Heart left ventricle (tissue), 16 donors: ENCODE results near the gene NDST1. TPM values are rescaled to one million over a fixed set of nuclear protein-coding genes. Genes with fewer than 3 reads are reported as not detected.
A peak's percentile ranks its signal among the peaks of the same experiment; 100 is the strongest.

Experiments used
- ATAC-seq, 4 donors: fragments of 200-7000 bp; cut with Tn5 transposase; one replicate each; pipeline ENCODE4 v1.9.1; 2020 to 2022; ENCODE audit warnings: moderate library complexity in 4 of 4, mild to moderate bottlenecking in 3 of 4, moderate number of reproducible peaks in 1 of 4
- DNase-seq, 5 donors: peaks; one replicate each; pipeline ENCODE4 v3.0.0-alpha.2; 2020
- H3K27ac ChIP-seq, 12 donors: fragments of 200-600 bp; sonication (generic) in 4 of 12; one replicate each; pipeline versions ENCODE4 v1.5.0 to v1.8.0; 2016 to 2022; ENCODE audit warnings: mild to moderate bottlenecking in 2 of 12
- H3K27me3 ChIP-seq, 9 donors: fragments of 200-600 bp; sonication (generic) in 2 of 9; one replicate each; pipeline versions ENCODE4 v1.5.1 to v1.8.0; 2016 to 2022; ENCODE audit warnings: mild to moderate bottlenecking in 3 of 9
- H3K36me3 ChIP-seq, 9 donors: fragments of 200-600 bp; sonication (generic) in 2 of 9; one replicate each; pipeline versions ENCODE4 v1.5.0 to v1.8.0; 2018 to 2022; ENCODE audit warnings: mild to moderate bottlenecking in 2 of 9
- H3K4me1 ChIP-seq, 12 donors: fragments of 200-600 bp; sonication (generic) in 4 of 12; one replicate each; pipeline versions ENCODE4 v1.5.0 to v1.8.0; 2016 to 2022; ENCODE audit warnings: mild to moderate bottlenecking in 3 of 12
- H3K4me3 ChIP-seq, 12 donors: fragments of 200-600 bp; sonication (generic) in 4 of 12; one replicate each; pipeline versions ENCODE4 v1.5.0 to v1.8.0; 2017 to 2022; ENCODE audit warnings: mild to moderate bottlenecking in 9 of 12, moderate library complexity in 4 of 12
- H3K9me3 ChIP-seq, 12 donors: fragments of 200-600 bp; sonication (generic) in 4 of 12; one replicate each; pipeline versions ENCODE4 v1.5.0 to v1.8.0; 2016 to 2022; ENCODE audit warnings: mild to moderate bottlenecking in 1 of 12
- CTCF ChIP-seq, 12 donors: fragments of 200-600 bp; sonication (generic) in 4 of 12; IDR thresholded peaks; one replicate each; pipeline versions ENCODE4 v1.5.0 to v1.8.0; 2018 to 2022; ENCODE audit warnings: antibody characterized with exemption in 12 of 12, mild to moderate bottlenecking in 5 of 12
- POLR2A ChIP-seq, 2 donors: fragments of 450-650 bp; IDR thresholded peaks; one replicate each; pipeline ENCODE4 v1.6.1; 2017; ENCODE audit warnings: antibody characterized with exemption in 2 of 2, mild to moderate bottlenecking in 2 of 2, moderate library complexity in 2 of 2
- WGBS, 4 donors: extraction: QIAGEN DNeasy Blood & Tissue Kit in 2 of 4; methylation state at CpG; one replicate each; pipeline versions ENCODE4 v1.1.5 to v1.1.7; 2013 to 2018; 5-methylcytosine and 5-hydroxymethylcytosine counted together
- intact Hi-C, 10 donors: fragments of 100-400 bp; cut with DNase I; formaldehyde crosslinking; loops; one replicate each; pipeline versions ENCODE4 v1.11.1 to v1.14.2; 2022
- polyA plus RNA-seq, 2 donors: library from polyadenylated mRNA; stranded (reverse); fragments of 200-250 nt; gene quantifications; one replicate each; pipeline ENCODE4 v1.2.3, GENCODE V29; 2013
- total RNA-seq, 9 donors: library from RNA; depleted of rRNA in 2 of 9; stranded (reverse); fragments of >200 nt in 2 of 9; fragmentation: NEBNext Ultra II Directional in 3 of 9; extraction: Animal tissue kit (Norgen Biotek cat#: 25700) in 3 of 9; gene quantifications; one replicate each; pipeline versions ENCODE4 v1.1.0 to v1.2.4, GENCODE V29; 2016 to 2023
- donor health status: ischemic (EF 13 %, LVEDD 7.1; RV severe dilation, severe dysfunction).
- donor health status: healthy with polysubstance abuse.
- donor health status: DM: no; HTN: yes; CAD: no.
- donor health status: DM: no; HTN: no; CAD: no.
- donor health status: ischemic (EF 25% LVEDD 6.9; RV normal size, moderate dysfunction).
- donor health status: ischemic (EF 25% LVEDD 5.7; RV mildly dilated, moderate dysfunction).
- donor health status: healthy.
- donor health status: DM: yes; HTN: yes; CAD: no.
- donor health status: ischemic (EF 35%, LVEDD 5.7; RV mildly dilated, moderate dysfunction).
- donor health status: nonischemic (EF 11% LVEDD 7.7; RV severe dilation, severe dysfunction).
- donor health status: DM: yes; HTN: yes; CAD: no.
- donor health status: PGD.
- donor health status: ischemic (EF 29% LVEDD 5.4; RV normal size, mild dysfunction).
- donor health status: nonischemic (EF 23%, LVEDD 6.1; RV moderate dilation, normal function).

NDST1 gene
- total and polyA plus RNA-seq, 11 donors, result 32.1 to 156 (median 68.5) TPM

GRCh38 chr5:150492621-150493020, 15.3 kb upstream of the NDST1 start:
- Histone ChIP-seq H3K27ac (peak overlapping the region in 11 of 12 donors; percentile 17 to 100 (median 97)), H3K4me3 (no peak overlapping the region), H3K36me3 (peaks cover 0 to 18% (median 4%) of the 10 kb centered on the region in 9 donors), H3K27me3 (no peaks in the 10 kb centered on the region), H3K9me3 (no peaks in the 10 kb centered on the region), H3K4me1 (peaks cover 34 to 80% (median 72%) of the 10 kb centered on the region in 12 donors)
- intact Hi-C loops, result no loop called here
- 50 to 64% (median 59%) methylated on average over 6 of the region's 6 CpGs for WGBS, 4 donors
- DNase-seq (no peak), ATAC-seq (no peak)
- no peak for TF ChIP-seq CTCF (IDR thresholded peaks at IDR 0.05)
- no peak for TF ChIP-seq POLR2A (IDR thresholded peaks at IDR 0.05)

DNA sequence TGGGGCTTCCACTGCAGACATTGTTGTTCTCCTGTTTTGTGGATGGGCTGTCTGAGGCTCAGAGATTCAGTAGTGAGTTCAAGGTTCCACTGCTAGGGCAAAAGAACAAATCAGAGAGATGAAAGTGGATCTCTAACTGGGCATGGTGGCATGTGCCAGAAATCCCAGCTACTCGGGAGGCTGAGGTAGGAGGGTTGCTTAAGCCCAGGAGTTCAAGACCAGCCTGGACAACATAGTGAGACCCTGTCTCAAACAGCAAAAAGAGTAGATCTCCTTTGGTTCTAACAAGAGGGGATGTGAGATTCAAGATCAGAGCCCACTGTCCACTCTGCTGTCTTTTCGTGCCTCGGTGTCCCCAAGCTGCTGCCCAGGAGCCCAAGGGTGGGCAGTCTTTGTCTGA, 11.8 kb upstream of the NDST1 start:
- H3K27me3 ChIP-seq, result no peaks in the 10 kb centered on the region
- peaks cover 0 to 11% (median 0%) of the 10 kb centered on the region in 9 donors for H3K36me3 ChIP-seq
- 63 to 76% (median 70%) methylated on average over 3 of the region's 3 CpGs for WGBS, 4 donors
- no peak for ATAC-seq
- peak overlapping the region; percentile 37 to 88 (median 82) for H3K27ac ChIP-seq
- DNase-seq, result no peak
- H3K4me1 ChIP-seq, result peaks cover 30 to 80% (median 72%) of the 10 kb centered on the region in 12 donors
- intact Hi-C loops, result loop anchor here in 1 of 10 donors (5.0 kb wide), 1 partner anchor 34 kb away; no protein-coding TSS in a partner anchor
- H3K4me3 ChIP-seq, result no peak overlapping the region
- no peaks in the 10 kb centered on the region for H3K9me3 ChIP-seq
- TF ChIP-seq POLR2A (IDR thresholded peaks at IDR 0.05) (no peak), CTCF (IDR thresholded peaks at IDR 0.05) (no peak)

DNA sequence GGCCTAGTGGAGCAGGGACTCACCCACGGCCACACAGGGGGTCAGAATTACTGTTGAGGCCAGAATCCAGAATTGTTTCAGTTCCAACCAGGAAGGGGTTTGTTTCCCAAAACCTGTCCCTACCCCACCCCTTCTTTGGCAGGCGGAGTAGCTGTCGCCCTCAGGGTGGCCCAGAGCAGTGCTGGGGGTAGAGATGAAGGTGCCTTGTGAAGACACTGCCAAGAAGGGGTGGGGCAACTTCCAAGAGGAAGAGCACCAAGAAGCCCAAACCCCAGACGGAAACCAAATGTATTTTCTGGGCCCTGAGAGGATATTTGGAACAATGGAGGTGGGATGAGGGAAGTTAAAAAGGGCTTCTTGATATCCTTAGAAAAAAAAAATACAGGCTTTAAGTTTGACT, 11.4 kb upstream of the NDST1 start:
- Histone ChIP-seq H3K9me3 (no peaks in the 10 kb centered on the region), H3K4me3 (no peak overlapping the region), H3K36me3 (peaks cover 0 to 11% (median 0%) of the 10 kb centered on the region in 9 donors), H3K27ac (peak overlapping the region; percentile 37 to 88 (median 82)), H3K27me3 (no peaks in the 10 kb centered on the region), H3K4me1 (peaks cover 26 to 80% (median 72%) of the 10 kb centered on the region in 12 donors)
- intact Hi-C loops, result loop anchor here in 1 of 10 donors (5.0 kb wide), 1 partner anchor 34 kb away; no protein-coding TSS in a partner anchor
- no peak for TF ChIP-seq CTCF (IDR thresholded peaks at IDR 0.05)
- TF ChIP-seq POLR2A (IDR thresholded peaks at IDR 0.05), result no peak
- peak in 2 of 4 donors; percentile 9 to 54 for ATAC-seq
- peak in 3 of 5 donors; percentile 48 to 62 (median 60) for DNase-seq
- 58 to 68% (median 64%) methylated on average over 4 of the region's 4 CpGs for WGBS, 4 donors

- DNase-seq (peak in 3 of 5 donors; percentile 51 to 89 (median 73)), ATAC-seq (peak; percentile 12 to 88 (median 76))
- TF ChIP-seq POLR2A (IDR thresholded peaks at IDR 0.05) (no peak), CTCF (IDR thresholded peaks at IDR 0.05) (peak in 1 of 12 donors; percentile 7)
- no peak overlapping the region for H3K4me3 ChIP-seq
- WGBS, 4 donors, result 33 to 50% (median 40%) methylated on average over 9 to 14 of the region's 14 CpGs
- H3K4me1 ChIP-seq, result peaks cover 21 to 80% (median 71%) of the 10 kb centered on the region in 12 donors
- H3K9me3 ChIP-seq, result no peaks in the 10 kb centered on the region
- intact Hi-C loops, result loop anchor here in 1 of 10 donors (5.0 kb wide), 1 partner anchor 35 kb away; no protein-coding TSS in a partner anchor
- no peaks in the 10 kb centered on the region for H3K27me3 ChIP-seq
- peak overlapping the region; percentile 63 to 88 (median 82) for H3K27ac ChIP-seq
- peaks cover 0 to 9% (median 0%) of the 10 kb centered on the region in 9 donors for H3K36me3 ChIP-seq
These were observed 10.5 kb upstream of the NDST1 start for GRCh38 chr5:150497274-150497988.
